ENCODE measurements around the gene SHROOM4. TPM values are rescaled to one million over a fixed set of nuclear protein-coding genes. Genes with fewer than 3 reads are reported as not detected.

Gene SHROOM4
- 35.8 TPM for total RNA-seq (ENCODE audit: unreplicated experiment)
- long read RNA-seq, partial matches to known transcripts, result 1 of 2 reads
- long read RNA-seq, other reads (novel, unspliced or antisense), result 1 of 2 reads

- peak within 1 kb of the TSS; percentile 89 for H3K4me3 Mint-ChIP-seq (ENCODE audit: unreplicated experiment)
- no peaks in the 10 kb centered on the region for H3K9me3 Mint-ChIP-seq (ENCODE audit: unreplicated experiment)
- no peak within 1 kb of the TSS for H3K27ac Mint-ChIP-seq (ENCODE audit: unreplicated experiment)
- DNase-seq (ENCODE audit: low spot score), result peak; percentile 52
- H3K4me1 Mint-ChIP-seq (ENCODE audit: unreplicated experiment), result peaks cover 4% of the 10 kb centered on the region
- peaks cover 5% of the 10 kb centered on the region for H3K36me3 Mint-ChIP-seq (ENCODE audit: low read depth, unreplicated experiment)
- no peak for TF ChIP-seq CTCF (IDR thresholded peaks at IDR 0.05; ENCODE audit: unreplicated experiment)
- H3K27me3 Mint-ChIP-seq (ENCODE audit: unreplicated experiment), result peaks cover 1% of the 10 kb centered on the region
Observed at GRCh38 chrX:50813843-50814661, at the start of gene SHROOM4. Gene SHROOM4 (minus strand): TSS chrX:50814194. CDS start chrX:50814018, 176 bp downstream.

GRCh38 chrX:50863471-50863870 is 49.5 kb upstream of the SHROOM4 start:
- TF ChIP-seq CTCF (IDR thresholded peaks at IDR 0.05; ENCODE audit: unreplicated experiment), result no peak
- H3K36me3 Mint-ChIP-seq (ENCODE audit: low read depth, unreplicated experiment), result no peaks in the 10 kb centered on the region
- no peaks in the 10 kb centered on the region for H3K4me1 Mint-ChIP-seq (ENCODE audit: unreplicated experiment)
- no peak overlapping the region for H3K4me3 Mint-ChIP-seq (ENCODE audit: unreplicated experiment)
- no peak for DNase-seq (ENCODE audit: low spot score)
- H3K9me3 Mint-ChIP-seq (ENCODE audit: unreplicated experiment), result no peaks in the 10 kb centered on the region
- no peaks in the 10 kb centered on the region for H3K27me3 Mint-ChIP-seq (ENCODE audit: unreplicated experiment)
- no peak overlapping the region for H3K27ac Mint-ChIP-seq (ENCODE audit: unreplicated experiment)

- Mint-ChIP-seq H3K27ac (ENCODE audit: unreplicated experiment) (no peak overlapping the region), H3K4me3 (ENCODE audit: unreplicated experiment) (no peak overlapping the region), H3K27me3 (ENCODE audit: unreplicated experiment) (no peaks in the 10 kb centered on the region), H3K36me3 (ENCODE audit: low read depth, unreplicated experiment) (no peaks in the 10 kb centered on the region), H3K4me1 (ENCODE audit: unreplicated experiment) (no peaks in the 10 kb centered on the region), H3K9me3 (ENCODE audit: unreplicated experiment) (no peaks in the 10 kb centered on the region)
- DNase-seq (ENCODE audit: low spot score), result no peak
- no peak for TF ChIP-seq CTCF (IDR thresholded peaks at IDR 0.05; ENCODE audit: unreplicated experiment)
Observed at GRCh38 chrX:50860518-50860917, 46.5 kb upstream of the SHROOM4 start.

- no peak overlapping the region for H3K4me3 Mint-ChIP-seq (ENCODE audit: unreplicated experiment)
- H3K27me3 Mint-ChIP-seq (ENCODE audit: unreplicated experiment), result no peaks in the 10 kb centered on the region
- no peaks in the 10 kb centered on the region for H3K36me3 Mint-ChIP-seq (ENCODE audit: low read depth, unreplicated experiment)
- no peak for DNase-seq (ENCODE audit: low spot score)
- no peaks in the 10 kb centered on the region for H3K9me3 Mint-ChIP-seq (ENCODE audit: unreplicated experiment)
- no peaks in the 10 kb centered on the region for H3K4me1 Mint-ChIP-seq (ENCODE audit: unreplicated experiment)
- H3K27ac Mint-ChIP-seq (ENCODE audit: unreplicated experiment), result no peak overlapping the region
- no peak for TF ChIP-seq CTCF (IDR thresholded peaks at IDR 0.05; ENCODE audit: unreplicated experiment)
Observed at GRCh38 chrX:50858548-50858947, 44.6 kb upstream of the SHROOM4 start.

GRCh38 chrX:50853399-50853798 is 39.4 kb upstream of the SHROOM4 start:
- no peaks in the 10 kb centered on the region for H3K9me3 Mint-ChIP-seq (ENCODE audit: unreplicated experiment)
- H3K4me1 Mint-ChIP-seq (ENCODE audit: unreplicated experiment), result no peaks in the 10 kb centered on the region
- no peak for DNase-seq (ENCODE audit: low spot score)
- no peak overlapping the region for H3K4me3 Mint-ChIP-seq (ENCODE audit: unreplicated experiment)
- no peak overlapping the region for H3K27ac Mint-ChIP-seq (ENCODE audit: unreplicated experiment)
- no peaks in the 10 kb centered on the region for H3K27me3 Mint-ChIP-seq (ENCODE audit: unreplicated experiment)
- TF ChIP-seq CTCF (IDR thresholded peaks at IDR 0.05; ENCODE audit: unreplicated experiment), result no peak
- H3K36me3 Mint-ChIP-seq (ENCODE audit: low read depth, unreplicated experiment), result no peaks in the 10 kb centered on the region
